Fibroblast of villous mesenchyme (primary cell): Measurements from ENCODE around the gene PKD1. TPM values are rescaled to one million over a fixed set of nuclear protein-coding genes. Genes with fewer than 3 reads are reported as not detected.

Experiments used
- DNase-seq: peaks from one replicate; pipeline ENCODE4 v3.0.0-alpha.2; 2010; ENCODE audit warnings: low read depth
- H3K4me3 ChIP-seq: 2 replicates; pipeline ENCODE4 v1.5.1; 2011; ENCODE audit warnings: low read depth, mild to moderate bottlenecking, low read length
- CTCF ChIP-seq: IDR thresholded peaks from 2 replicates; pipeline ENCODE4 v1.5.1; 2012; ENCODE audit warnings: low read depth, mild to moderate bottlenecking, low read length; ENCODE audit not compliant: insufficient read depth
- total RNA-seq: library from RNA; depleted of rRNA; stranded (reverse); fragments of >200 nt; gene quantifications from 2 replicates; pipeline ENCODE4 v1.2.3, GENCODE V29; 2012

The PKD1 gene
- total RNA-seq, 1 donor: 139 TPM

- no peak for DNase-seq
- H3K4me3 ChIP-seq: no peak overlapping the region
- no peak for TF ChIP-seq CTCF
Observed at GRCh38 chr16:2174396-2175131, 38.9 kb upstream of the PKD1 start.

GRCh38 chr16:2173916-2174315 is 38.2 kb upstream of the PKD1 start:
- no peak for DNase-seq

GRCh38 chr16:2173366-2173765 is 37.7 kb upstream of the PKD1 start:
- DNase-seq: no peak
- TF ChIP-seq CTCF: no peak
- H3K4me3 ChIP-seq: no peak overlapping the region

More at GRCh38 chr16:2173916-2174315, 38.2 kb upstream of the PKD1 start:
- TF ChIP-seq CTCF: no peak
- no peak overlapping the region for H3K4me3 ChIP-seq

- no peak for DNase-seq
- TF ChIP-seq CTCF: no peak
- H3K4me3 ChIP-seq: no peak overlapping the region
Observed at GRCh38 chr16:2172688-2173335, 37.1 kb upstream of the PKD1 start.

- no peak overlapping the region for H3K4me3 ChIP-seq
- no peak for TF ChIP-seq CTCF
- DNase-seq: no peak
Observed at GRCh38 chr16:2171601-2172178, 36.0 kb upstream of the PKD1 start.

GRCh38 chr16:2170587-2171435 is 35.1 kb upstream of the PKD1 start:
- TF ChIP-seq CTCF: no peak
- H3K4me3 ChIP-seq: no peak overlapping the region
- no peak for DNase-seq
